ENCODE results near the gene PBX3. TPM values are rescaled to one million over a fixed set of nuclear protein-coding genes. Genes with fewer than 3 reads are reported as not detected.

The PBX3 gene
- total and polyA plus RNA-seq, 2 donors (not counting 1 experiment from before 2014, with no cell fraction given), result 35.8 to 51.8 TPM

- Histone ChIP-seq H3K27me3 (ENCODE audit: control insufficient read depth, insufficient read depth, low read length) (peaks cover 2% of the 10 kb centered on the region), H3K4me1 (ENCODE audit: control insufficient read depth, extremely low read depth, insufficient read depth, low read length) (no peaks in the 10 kb centered on the region), H3K79me2 (ENCODE audit: control insufficient read depth, insufficient read depth, low read length) (no peaks in the 10 kb centered on the region), H2AFZ (ENCODE audit: low read length) (no peak overlapping the region), H3K9ac (ENCODE audit: insufficient read depth, low read length) (no peak overlapping the region), H3K4me3 (replicated peaks in 1 of 4; ENCODE audit: control extremely low read depth in 1 of 4, insufficient read depth in 1 of 4, low read depth in 3 of 4, low read length in 4 of 4) (no peak overlapping the region), H3K36me3 (ENCODE audit: control insufficient read depth, insufficient read depth, low read length) (no peaks in the 10 kb centered on the region), H3K4me2 (ENCODE audit: extremely low read depth, insufficient read depth, low read length) (no peak overlapping the region), H3K27ac (ENCODE audit: insufficient read depth, low read length) (no peak overlapping the region), H3K9me3 (ENCODE audit: control insufficient read depth, insufficient read depth, low read depth, low read length) (no peaks in the 10 kb centered on the region), H4K20me1 (ENCODE audit: control insufficient read depth, extremely low read depth, insufficient read depth, low read length) (no peaks in the 10 kb centered on the region)
- DNase-seq (ENCODE audit: low read depth in 2 of 2), result no peak
- TF ChIP-seq EZH2 (IDR thresholded peaks at IDR 0.05; ENCODE audit: low read length, missing control alignments), result no peak
- TF ChIP-seq CTCF (conservative IDR thresholded peaks at IDR 0.05 in 1 of 2, IDR thresholded peaks at IDR 0.05 in 1 of 2; ENCODE audit: low read depth in 1 of 2, low read length in 2 of 2), result no peak
Observed at GRCh38 chr9:126016579-126017290, 269.6 kb downstream of the PBX3 start.

Other genes with a start within 250 kb of the PBX3 start
- 57.5 and 63.7 TPM in 2 replicates for gene MAPKAP1, start 40.2 kb upstream of the PBX3 start, total RNA-seq
- gene MAPKAP1, start 40.2 kb upstream of the PBX3 start, polyA plus RNA-seq, result 124 and 127 TPM in 2 replicates